Spinal cord (tissue), 10 donors: ENCODE results near the gene ATAD3C. TPM values are rescaled to one million over a fixed set of nuclear protein-coding genes. Genes with fewer than 3 reads are reported as not detected.
"Not testable (repeated sequence)": the region's sequence is repeated elsewhere in the genome, so short reads cannot be mapped to it uniquely, and the experiment has no call there.

Experiments used
- DNase-seq, 6 donors: peaks; one replicate each; pipeline versions ENCODE4 v3.0.0 to v3.0.0-alpha.2; 2013 to 2015; ENCODE audit warnings: low spot score in 6 of 6, low read depth in 4 of 6
- H3K27ac ChIP-seq: one replicate; pipeline ENCODE4 v1.5.1; 2013; ENCODE audit warnings: low read depth, low read length, control low read depth
- H3K27me3 ChIP-seq: one replicate; pipeline ENCODE4 v1.6.1; 2013; ENCODE audit warnings: low read length; ENCODE audit not compliant: control insufficient read depth, insufficient read depth
- H3K36me3 ChIP-seq: one replicate; pipeline ENCODE4 v1.6.1; 2013; ENCODE audit warnings: low read length; ENCODE audit not compliant: control insufficient read depth, insufficient read depth
- H3K4me1 ChIP-seq: one replicate; pipeline ENCODE4 v1.6.1; 2013; ENCODE audit warnings: low read length; ENCODE audit not compliant: control insufficient read depth, insufficient read depth
- H3K4me3 ChIP-seq: one replicate; pipeline ENCODE4 v1.5.1; 2013; ENCODE audit warnings: low read depth, low read length, control low read depth
- H3K9me3 ChIP-seq: one replicate; pipeline ENCODE4 v1.6.1; 2013; ENCODE audit warnings: low read length; ENCODE audit not compliant: control insufficient read depth, insufficient read depth
- WGBS: methylation state at CpG from one replicate; pipeline ENCODE4 v1.1.5; 2013; ENCODE audit warnings: missing lambda C conversion rate; ENCODE audit not compliant: insufficient coverage; 5-methylcytosine and 5-hydroxymethylcytosine counted together
- polyA plus RNA-seq, 2 donors: library from polyadenylated mRNA; unstranded; fragments of 120-200 nt; gene quantifications; one replicate each; pipeline ENCODE4 v1.2.1, GENCODE V29; 2013; ENCODE audit not compliant: insufficient read length in 2 of 2
- total RNA-seq, 2 donors: library from RNA; depleted of rRNA in 1 of 2; stranded (reverse); fragments of 120-200 nt in 1 of 2; fragments of >200 nt in 1 of 2; gene quantifications; one replicate each; pipeline versions ENCODE4 v1.2.3 to v1.2.4, GENCODE V29; 2013 to 2014
- donor health status: healthy.

The ATAD3C gene
- total and polyA plus RNA-seq, 4 donors: 0.10 to 2.3 (median 0.70) TPM

DNA sequence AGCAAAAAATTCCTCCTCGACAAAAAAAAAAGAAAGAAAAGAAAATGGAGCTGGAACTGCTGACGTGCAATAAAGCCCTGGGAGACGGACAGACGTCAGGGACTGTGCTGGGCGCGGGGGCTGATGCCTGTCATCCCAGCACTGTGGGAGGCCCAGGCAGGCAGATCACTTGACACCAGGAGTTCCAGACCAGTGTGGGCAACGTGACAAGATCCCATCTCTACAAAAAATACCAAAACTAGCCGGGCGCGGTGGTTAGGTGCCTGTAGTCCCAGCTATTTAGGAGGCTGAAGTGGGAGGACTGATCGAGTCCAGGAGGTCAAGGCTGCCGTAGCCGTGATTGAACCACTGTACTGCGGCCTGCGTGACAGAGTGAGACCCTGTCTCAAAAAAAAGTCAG, 24.8 kb upstream of the ATAD3C start:
- no peak for DNase-seq
- WGBS: 84% methylated on average over 14 of the region's 15 CpGs
- Histone ChIP-seq H3K36me3 (peaks cover 10% of the 10 kb centered on the region), H3K27me3 (peaks cover under 1% of the 10 kb centered on the region), H3K4me3 (no peak overlapping the region), H3K4me1 (peaks cover 43% of the 10 kb centered on the region), H3K9me3 (no peaks in the 10 kb centered on the region), H3K27ac (no peak overlapping the region)

DNA sequence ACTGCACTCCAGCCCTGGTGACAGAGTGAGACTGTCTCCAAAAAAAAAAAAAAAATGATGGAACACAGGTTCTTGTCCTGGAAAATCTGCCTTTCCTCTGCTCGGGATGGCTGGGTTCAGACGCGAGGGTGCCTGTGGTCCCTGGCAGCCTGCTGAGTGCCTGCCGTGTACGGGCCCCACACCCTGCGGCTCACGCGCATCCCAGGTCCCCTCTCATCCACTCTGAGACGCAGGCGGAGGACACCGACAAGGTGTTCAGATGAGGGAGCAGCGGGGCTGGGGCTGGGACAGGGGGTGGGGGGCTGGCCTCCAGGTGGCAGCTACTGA, 24.1 kb upstream of the ATAD3C start:
- peaks cover 49% of the 10 kb centered on the region for H3K4me1 ChIP-seq
- H3K27ac ChIP-seq: no peak overlapping the region
- H3K36me3 ChIP-seq: peaks cover 10% of the 10 kb centered on the region
- no peaks in the 10 kb centered on the region for H3K27me3 ChIP-seq
- WGBS: 62% methylated on average over 4 of the region's 12 CpGs
- no peak overlapping the region for H3K4me3 ChIP-seq
- no peak for DNase-seq
- no peaks in the 10 kb centered on the region for H3K9me3 ChIP-seq

DNA sequence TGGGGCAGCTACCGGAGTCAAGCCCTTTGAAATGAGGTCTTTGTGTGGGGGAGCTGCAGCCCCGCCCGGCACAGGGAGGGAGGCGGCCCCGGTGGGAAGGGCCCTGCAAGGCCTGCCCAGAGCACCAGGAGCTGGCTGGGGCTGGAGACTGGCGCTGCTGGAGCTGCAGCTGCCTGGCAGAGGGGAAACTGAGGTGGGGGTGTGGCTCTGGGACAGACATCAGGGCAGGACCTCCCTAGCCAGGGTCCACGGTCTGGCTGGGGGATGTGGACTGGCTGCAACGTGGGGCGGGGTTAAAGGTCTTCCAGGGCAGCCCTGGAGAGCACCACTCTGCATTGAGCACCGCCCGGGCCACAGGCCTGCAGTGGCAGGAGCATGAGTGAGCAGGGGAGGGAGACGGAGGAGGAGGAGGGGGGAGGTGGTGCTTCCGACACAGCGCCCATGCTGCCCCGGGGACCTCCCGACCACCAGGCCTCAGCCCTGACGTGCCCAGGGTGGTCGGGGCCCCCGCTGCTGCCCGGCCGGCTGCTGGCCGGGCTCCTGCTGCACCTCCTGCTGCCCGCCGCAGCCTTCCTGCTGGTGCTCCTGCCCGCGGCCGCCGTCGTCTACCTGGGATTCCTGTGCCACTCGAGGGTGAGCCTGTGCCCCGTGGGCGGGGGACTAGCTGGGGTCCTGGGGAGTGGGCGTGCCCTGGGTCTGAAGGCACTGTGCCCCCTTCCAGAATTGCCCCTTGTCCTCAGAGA, 23.6 kb upstream of the ATAD3C start:
- H3K4me1 ChIP-seq: peaks cover 49% of the 10 kb centered on the region
- H3K27ac ChIP-seq: peak overlapping the region; percentile 40
- no peak overlapping the region for H3K4me3 ChIP-seq
- no peaks in the 10 kb centered on the region for H3K27me3 ChIP-seq
- H3K9me3 ChIP-seq: no peaks in the 10 kb centered on the region
- peaks cover 10% of the 10 kb centered on the region for H3K36me3 ChIP-seq
- 35% methylated on average over 24 of the region's 33 CpGs for WGBS
- DNase-seq: no peak

DNA sequence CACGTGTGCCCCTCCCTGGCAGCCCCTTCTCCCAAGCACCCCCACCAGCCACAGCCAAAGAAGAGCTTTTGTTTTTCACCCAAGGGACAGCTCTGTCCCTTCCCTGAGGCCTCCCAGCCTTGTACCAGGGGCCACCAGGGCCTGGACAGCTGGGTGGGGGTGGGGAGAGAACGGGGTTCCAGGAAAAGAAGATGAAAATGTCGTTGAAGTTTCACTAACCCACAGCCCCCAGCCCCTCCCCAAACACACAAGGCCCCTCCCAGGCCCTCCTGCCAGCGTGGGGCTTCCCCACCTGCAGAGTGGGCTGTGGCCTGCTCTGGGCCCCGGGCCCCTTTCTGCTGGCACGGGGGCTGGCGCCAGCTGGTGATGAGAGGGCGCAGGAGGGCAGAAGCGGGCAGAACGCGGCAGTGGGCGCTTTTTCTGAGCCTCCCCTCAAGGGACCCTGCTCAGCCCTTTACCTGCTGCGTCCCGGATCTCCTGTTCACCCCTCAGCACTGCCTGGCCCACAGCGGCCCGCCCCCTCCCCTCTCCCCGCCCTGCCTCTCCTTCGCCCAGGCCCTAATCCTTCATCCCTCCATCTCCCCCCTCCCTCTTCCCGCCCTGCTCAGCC, 22.9 kb upstream of the ATAD3C start:
- 18% methylated on average over 16 of the region's 19 CpGs for WGBS

DNA sequence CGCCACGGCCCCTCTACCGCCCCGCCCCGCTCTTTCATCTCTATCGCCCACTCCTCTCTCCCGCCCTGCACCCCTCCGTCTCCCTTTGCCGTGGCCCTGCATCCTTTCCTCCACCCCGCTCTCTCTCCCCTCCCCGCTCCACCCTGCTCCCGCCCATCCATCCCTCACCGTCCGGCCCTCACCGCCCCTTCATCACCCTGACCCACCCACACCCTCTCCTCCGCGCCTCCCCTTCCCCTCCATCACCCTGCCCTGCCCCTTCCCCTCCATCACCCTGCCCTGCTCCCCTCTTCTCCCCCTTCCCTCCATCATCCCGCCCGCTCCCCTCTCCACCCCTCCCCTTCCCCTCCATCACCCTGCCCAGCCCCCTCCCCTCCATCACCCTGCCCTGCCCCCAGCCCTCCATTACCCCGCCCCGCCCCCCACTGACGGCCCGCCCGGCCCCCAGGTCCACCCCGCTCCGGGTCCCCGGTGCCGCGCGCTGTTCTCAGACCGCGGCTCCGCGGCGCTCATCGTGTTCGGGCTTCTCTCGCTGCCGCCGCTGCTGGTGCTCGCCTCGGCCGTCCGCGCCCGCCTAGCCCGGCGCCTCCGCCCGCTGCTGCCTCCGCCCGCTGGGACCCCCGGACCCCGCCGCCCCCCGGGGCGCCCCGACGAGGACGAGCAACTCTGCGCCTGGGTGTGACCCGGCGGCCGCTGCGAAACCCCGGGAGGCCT, 22.2 kb upstream of the ATAD3C start:
- H3K27me3 ChIP-seq: no peaks in the 10 kb centered on the region
- DNase-seq: peak in 2 of 6 donors; percentile 50 to 56
- H3K9me3 ChIP-seq: no peaks in the 10 kb centered on the region
- no peak overlapping the region for H3K4me3 ChIP-seq
- peaks cover 54% of the 10 kb centered on the region for H3K4me1 ChIP-seq
- H3K27ac ChIP-seq: no peak overlapping the region
- WGBS: 2% methylated on average over 58 of the region's 66 CpGs
- peaks cover 10% of the 10 kb centered on the region for H3K36me3 ChIP-seq

More for the DNA sequence above, 22.9 kb upstream of the ATAD3C start:
- Histone ChIP-seq H3K9me3 (no peaks in the 10 kb centered on the region), H3K36me3 (peaks cover 10% of the 10 kb centered on the region), H3K4me1 (peaks cover 49% of the 10 kb centered on the region), H3K4me3 (no peak overlapping the region), H3K27me3 (no peaks in the 10 kb centered on the region), H3K27ac (peak overlapping the region; percentile 40)
- no peak for DNase-seq

DNA sequence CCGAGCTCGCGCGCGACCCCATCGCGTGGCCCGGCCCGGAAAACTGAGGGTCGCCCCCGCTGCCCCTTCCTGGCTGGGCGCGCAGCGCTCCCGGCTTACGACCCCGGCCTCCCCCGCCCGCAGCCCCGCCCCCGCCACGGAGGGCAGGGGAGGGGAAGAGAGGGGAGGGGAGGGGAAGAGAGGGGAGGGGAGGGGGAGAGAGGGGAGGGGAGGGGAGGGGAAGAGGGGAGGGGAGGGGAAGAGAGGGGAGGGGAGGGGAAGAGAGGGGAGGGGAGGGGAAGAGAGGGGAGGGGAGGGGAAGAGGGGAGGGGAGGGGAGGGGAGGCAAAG, 21.7 kb upstream of the ATAD3C start:
- DNase-seq: peak in 2 of 6 donors; percentile 47 to 58
- Histone ChIP-seq H3K36me3 (peaks cover 10% of the 10 kb centered on the region), H3K9me3 (no peaks in the 10 kb centered on the region), H3K27ac (no peak overlapping the region), H3K4me3 (no peak overlapping the region), H3K27me3 (no peaks in the 10 kb centered on the region), H3K4me1 (peaks cover 54% of the 10 kb centered on the region)
- WGBS: 0% methylated on average over 10 of the region's 22 CpGs

DNA sequence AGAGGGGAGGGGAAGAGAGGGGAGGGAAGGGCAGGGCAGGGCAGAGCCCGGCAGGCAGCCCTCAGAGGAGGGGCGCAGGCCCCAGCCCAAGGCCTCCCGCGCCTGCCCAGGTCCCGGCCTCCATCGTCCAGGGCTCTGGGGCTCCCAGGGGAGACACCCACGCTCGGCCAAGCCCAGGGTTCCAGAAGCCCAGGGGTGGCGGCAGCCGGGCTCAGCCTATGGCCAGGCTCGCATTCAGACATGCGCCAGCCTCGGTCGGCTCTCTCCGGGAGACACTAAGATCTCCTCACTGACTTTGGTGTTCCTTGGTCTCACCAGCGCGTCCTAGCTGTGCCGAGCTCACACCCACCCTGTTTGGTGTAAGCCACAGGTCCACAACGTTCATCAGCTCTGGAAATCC, 21.3 kb upstream of the ATAD3C start:
- WGBS: 88% methylated on average over 15 of the region's 19 CpGs
- Histone ChIP-seq H3K27ac (no peak overlapping the region), H3K4me1 (peaks cover 58% of the 10 kb centered on the region), H3K36me3 (peaks cover 10% of the 10 kb centered on the region), H3K9me3 (no peaks in the 10 kb centered on the region), H3K4me3 (no peak overlapping the region), H3K27me3 (no peaks in the 10 kb centered on the region)
- no peak for DNase-seq

DNA sequence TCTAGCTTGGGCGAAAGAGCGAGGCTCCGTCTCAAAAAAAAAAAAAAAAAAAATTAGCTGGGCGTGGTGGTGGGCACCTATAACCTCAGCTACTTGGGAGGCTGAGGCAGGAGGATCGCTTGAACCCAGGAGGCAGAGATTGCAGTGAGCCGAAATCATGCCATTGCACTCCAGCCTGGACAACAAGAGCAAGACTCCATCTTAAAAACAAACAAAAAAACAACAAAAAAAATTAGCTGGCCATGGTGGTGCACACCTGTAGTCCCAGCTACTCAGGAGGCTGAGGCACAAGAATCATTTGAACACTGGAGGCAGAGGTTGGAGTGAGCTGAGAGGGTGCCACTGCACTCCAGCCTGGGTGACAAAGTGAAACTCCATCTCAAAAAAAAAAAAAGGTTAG, 20.5 kb upstream of the ATAD3C start:
- H3K27ac ChIP-seq: not testable (repeated sequence)
- WGBS: 93% methylated on average over 4 of the region's 6 CpGs
- H3K4me1 ChIP-seq: peaks cover 66% of the 10 kb centered on the region

DNA sequence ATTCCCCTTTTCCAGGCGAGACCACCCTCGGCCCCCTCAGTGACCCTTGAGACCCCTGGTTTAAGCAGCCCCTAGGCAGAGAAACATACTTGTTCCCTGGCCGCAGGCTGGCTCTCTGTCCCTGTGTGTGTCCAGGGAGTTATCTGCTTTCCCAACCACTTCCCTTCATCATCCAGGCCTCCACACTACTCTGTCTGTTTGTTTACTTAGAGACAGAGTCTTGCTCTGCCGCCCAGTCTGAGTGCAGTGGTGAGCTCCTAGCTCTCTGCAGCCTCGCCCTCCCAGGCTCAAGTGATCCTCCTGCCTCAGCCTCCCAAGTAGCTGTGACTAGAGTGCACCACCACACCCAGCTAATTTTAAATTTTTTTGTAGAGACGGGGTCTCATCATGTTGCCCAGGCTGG, 19.8 kb upstream of the ATAD3C start:
- Histone ChIP-seq H3K27ac (peak overlapping the region; percentile 85), H3K9me3 (no peaks in the 10 kb centered on the region), H3K4me1 (peaks cover 73% of the 10 kb centered on the region), H3K4me3 (no peak overlapping the region), H3K27me3 (no peaks in the 10 kb centered on the region), H3K36me3 (peaks cover 10% of the 10 kb centered on the region)
- DNase-seq: no peak
- 80% methylated on average over 3 of the region's 6 CpGs for WGBS

More for the DNA sequence above, 20.5 kb upstream of the ATAD3C start:
- H3K9me3 ChIP-seq, H3K27me3 ChIP-seq, DNase-seq, H3K4me3 ChIP-seq, H3K36me3 ChIP-seq: not testable (repeated sequence)
